Measurements from ENCODE around the gene ZNF609.
"Not testable (repeated sequence)": the region's sequence is repeated elsewhere in the genome, so short reads cannot be mapped to it uniquely, and the experiment has no call there.

Gene ZNF609

DNA sequence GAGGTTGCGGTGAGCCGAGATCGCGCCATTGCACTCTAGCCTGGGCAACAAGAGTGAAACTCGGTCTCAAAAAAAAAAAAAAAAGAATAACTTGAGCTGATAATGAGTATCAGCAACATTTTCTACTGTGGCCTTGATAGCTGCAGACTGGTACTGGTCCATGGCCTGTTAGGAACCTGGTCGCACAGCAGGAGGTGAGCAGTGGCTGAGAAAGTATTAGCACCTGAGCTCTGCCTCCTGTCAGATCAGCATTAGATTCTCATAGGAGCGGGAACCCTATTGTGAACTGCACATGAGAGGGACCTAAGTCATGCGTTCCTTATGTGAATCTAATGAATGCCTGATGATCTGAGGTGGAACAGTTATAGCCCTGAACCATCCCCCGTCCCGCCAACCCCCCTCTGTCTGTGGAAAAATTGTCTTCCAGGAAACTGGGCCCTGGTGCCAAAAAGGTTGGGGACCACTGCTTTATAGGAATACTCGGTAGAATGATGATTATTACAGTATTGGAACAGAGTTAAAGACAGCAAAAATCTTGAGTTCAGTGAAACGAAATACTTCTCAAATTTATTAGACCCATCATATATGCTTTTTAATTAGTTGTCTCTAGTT, 126.0 kb downstream of the ZNF609 start:
- no peak for ATAC-seq
- TF ChIP-seq TCF4 (CRISPR knock-in tag; IDR thresholded peaks at IDR 0.05; ENCODE audit: borderline replicate concordance), result no peak
- no peak for TF ChIP-seq GLIS3 (CRISPR knock-in tag; IDR thresholded peaks at IDR 0.05)
- no peak for TF ChIP-seq ESRRG (CRISPR knock-in tag; IDR thresholded peaks at IDR 0.05)
- TF ChIP-seq CSDC2 (CRISPR knock-in tag; IDR thresholded peaks at IDR 0.05), result no peak
- no peak for TF ChIP-seq TSHZ2 (CRISPR knock-in tag; IDR thresholded peaks at IDR 0.05)
- TF ChIP-seq PATZ1 (CRISPR knock-in tag; IDR thresholded peaks at IDR 0.05; ENCODE audit: borderline replicate concordance), result no peak
- TF ChIP-seq ISL1 (CRISPR knock-in tag; IDR thresholded peaks at IDR 0.05), result no peak
- no peak for TF ChIP-seq POU6F1 (CRISPR knock-in tag; IDR thresholded peaks at IDR 0.05; ENCODE audit: borderline replicate concordance, low read depth)
- no peak for TF ChIP-seq ARNTL (CRISPR knock-in tag; IDR thresholded peaks at IDR 0.05; ENCODE audit: borderline replicate concordance, low read depth)
- TF ChIP-seq ZC3H10 (CRISPR knock-in tag; IDR thresholded peaks at IDR 0.05), result no peak
- TF ChIP-seq RARB (CRISPR knock-in tag; IDR thresholded peaks at IDR 0.05), result no peak
- TF ChIP-seq, protein P1, sequence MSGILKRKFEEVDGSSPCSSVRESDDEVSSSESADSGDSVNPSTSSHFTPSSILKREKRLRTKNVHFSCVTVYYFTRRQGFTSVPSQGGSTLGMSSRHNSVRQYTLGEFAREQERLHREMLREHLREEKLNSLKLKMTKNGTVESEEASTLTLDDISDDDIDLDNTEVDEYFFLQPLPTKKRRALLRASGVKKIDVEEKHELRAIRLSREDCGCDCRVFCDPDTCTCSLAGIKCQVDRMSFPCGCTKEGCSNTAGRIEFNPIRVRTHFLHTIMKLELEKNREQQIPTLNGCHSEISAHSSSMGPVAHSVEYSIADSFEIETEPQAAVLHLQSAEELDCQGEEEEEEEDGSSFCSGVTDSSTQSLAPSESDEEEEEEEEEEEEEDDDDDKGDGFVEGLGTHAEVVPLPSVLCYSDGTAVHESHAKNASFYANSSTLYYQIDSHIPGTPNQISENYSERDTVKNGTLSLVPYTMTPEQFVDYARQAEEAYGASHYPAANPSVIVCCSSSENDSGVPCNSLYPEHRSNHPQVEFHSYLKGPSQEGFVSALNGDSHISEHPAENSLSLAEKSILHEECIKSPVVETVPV (CRISPR knock-in tag; IDR thresholded peaks at IDR 0.05), result no peak

DNA sequence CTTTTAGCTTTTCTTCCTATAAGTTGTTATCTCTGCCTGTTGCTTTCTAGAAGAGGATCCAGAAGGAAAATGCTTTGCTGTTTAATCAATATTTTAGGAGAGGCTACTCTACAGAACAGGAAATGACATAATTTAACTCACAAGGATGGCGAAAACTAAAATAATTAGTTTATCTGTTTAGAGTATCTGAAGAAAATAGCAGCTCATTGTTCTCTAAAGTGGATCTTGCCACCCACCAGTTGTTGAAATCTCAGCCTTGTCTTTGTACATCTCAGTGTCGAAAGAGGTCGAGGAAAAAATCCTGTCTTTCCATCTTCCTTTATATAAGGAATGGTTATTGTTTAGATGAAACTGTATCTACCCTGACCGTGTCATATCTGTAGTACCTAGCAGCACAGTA, 126.6 kb downstream of the ZNF609 start:
- ATAC-seq, result no peak
- no peak for TF ChIP-seq ZFP30 (CRISPR knock-in tag; IDR thresholded peaks at IDR 0.05)
- no peak for TF ChIP-seq ZC3H10 (CRISPR knock-in tag; IDR thresholded peaks at IDR 0.05)
- TF ChIP-seq ISL1 (CRISPR knock-in tag; IDR thresholded peaks at IDR 0.05), result no peak
- no peak for TF ChIP-seq ZNF565 (CRISPR knock-in tag; conservative IDR thresholded peaks at IDR 0.05; ENCODE audit: low read depth)
- TF ChIP-seq CREB5 (CRISPR knock-in tag; IDR thresholded peaks at IDR 0.05; ENCODE audit: low read depth), result no peak
- no peak for TF ChIP-seq POU6F1 (CRISPR knock-in tag; IDR thresholded peaks at IDR 0.05; ENCODE audit: borderline replicate concordance, low read depth)
- TF ChIP-seq GLIS3 (CRISPR knock-in tag; IDR thresholded peaks at IDR 0.05), result no peak

DNA sequence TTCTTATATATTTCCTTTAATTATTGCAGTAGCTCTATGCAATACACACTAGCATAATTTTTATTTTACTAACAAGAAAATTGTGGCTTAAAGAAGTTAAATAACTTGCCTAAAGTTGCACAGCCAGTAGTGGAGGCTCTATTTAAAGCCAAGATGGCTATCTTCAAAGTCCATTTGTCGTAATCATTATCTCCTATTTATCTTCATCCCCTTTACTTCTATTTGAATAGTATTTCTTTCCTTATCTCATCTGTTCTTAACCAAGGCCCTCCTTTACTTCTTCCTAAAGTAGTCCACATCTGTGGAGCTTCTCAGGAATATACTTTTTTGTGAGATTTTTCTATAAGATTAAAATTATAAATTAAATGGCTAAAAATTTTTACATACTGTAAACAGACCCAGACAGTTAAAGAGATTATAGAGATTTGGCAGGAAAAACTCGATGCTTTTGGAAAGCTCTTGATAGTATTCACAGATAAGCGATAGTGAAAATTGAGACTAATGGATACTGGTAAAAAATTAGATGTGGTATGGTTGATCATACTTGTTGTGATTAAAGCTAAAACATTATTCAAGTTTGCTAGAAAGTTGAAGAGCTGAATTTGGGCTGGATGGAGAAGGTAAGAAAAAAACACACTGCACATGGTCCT, 129.2 kb downstream of the ZNF609 start:
- TF ChIP-seq CREB5 (CRISPR knock-in tag; IDR thresholded peaks at IDR 0.05; ENCODE audit: low read depth), result no peak
- TF ChIP-seq ISL1 (CRISPR knock-in tag; IDR thresholded peaks at IDR 0.05), result peak; percentile 47; the same call in 1 of the 2 replicates
- TF ChIP-seq TCF4 (CRISPR knock-in tag; IDR thresholded peaks at IDR 0.05; ENCODE audit: borderline replicate concordance), result peak; percentile 85
- ATAC-seq, result peak; percentile 54

- ATAC-seq, result not testable (repeated sequence)
These were observed 132.5 kb downstream of the ZNF609 start for GRCh38 chr15:64592845-64593244.

Data from SK-N-SH treated with all-trans-retinoic acid at 6 μM for 48 hours (cell line).